NCI-H1092 treated with DMSO at 0.1 percent for 48 hours (cell line): ENCODE results near the gene RIMS4.

Experiments used
- DNase-seq: peaks from one replicate; lab custom pipeline; 2025; lab: John Stamatoyannopoulos, UW

The RIMS4 gene

GRCh38 chr20:44720997-44721784 is 89.2 kb downstream of the RIMS4 start:
- no peak for DNase-seq

DNA sequence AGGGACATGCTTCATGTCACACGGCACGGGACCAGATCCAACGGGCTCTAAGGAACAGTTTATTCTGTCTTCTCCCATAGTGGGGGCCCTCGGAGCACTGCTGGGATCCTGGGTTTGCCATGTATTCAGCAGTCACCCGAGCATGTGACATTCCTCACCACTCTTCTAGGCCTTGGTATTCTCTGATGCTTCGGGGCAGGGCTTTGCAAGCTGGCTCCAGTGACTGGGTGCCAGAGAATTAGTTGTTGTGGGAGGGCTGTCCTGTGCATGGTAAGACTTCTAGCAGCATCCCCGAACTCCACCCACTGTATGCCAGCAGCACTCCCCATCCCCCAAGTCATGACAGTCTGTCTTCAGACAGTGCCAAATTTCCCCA is 89.7 kb downstream of the RIMS4 start:
- DNase-seq: no peak

- DNase-seq: no peak
Observed at GRCh38 chr20:44719841-44720240, 90.5 kb downstream of the RIMS4 start.

DNA sequence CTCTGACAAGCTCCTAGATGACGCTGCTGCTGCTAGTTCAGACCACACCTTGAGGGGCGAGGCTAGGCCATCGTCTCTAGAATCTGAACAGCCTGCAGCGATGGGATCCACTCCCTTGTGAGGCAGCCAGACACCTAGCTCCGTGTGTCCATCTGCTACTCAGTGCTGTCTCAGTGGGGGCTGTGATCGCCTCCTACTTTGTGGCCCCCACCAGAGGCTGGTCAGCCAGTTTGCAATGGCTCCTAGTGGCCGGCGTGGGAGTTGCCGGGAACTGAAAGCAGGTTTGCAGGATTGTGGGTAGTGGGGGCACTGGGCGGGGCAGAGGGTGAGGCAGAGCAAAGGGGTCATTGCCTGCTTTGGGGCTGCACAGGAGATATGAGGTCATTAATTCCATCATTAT is 92.4 kb downstream of the RIMS4 start:
- DNase-seq: no peak

DNA sequence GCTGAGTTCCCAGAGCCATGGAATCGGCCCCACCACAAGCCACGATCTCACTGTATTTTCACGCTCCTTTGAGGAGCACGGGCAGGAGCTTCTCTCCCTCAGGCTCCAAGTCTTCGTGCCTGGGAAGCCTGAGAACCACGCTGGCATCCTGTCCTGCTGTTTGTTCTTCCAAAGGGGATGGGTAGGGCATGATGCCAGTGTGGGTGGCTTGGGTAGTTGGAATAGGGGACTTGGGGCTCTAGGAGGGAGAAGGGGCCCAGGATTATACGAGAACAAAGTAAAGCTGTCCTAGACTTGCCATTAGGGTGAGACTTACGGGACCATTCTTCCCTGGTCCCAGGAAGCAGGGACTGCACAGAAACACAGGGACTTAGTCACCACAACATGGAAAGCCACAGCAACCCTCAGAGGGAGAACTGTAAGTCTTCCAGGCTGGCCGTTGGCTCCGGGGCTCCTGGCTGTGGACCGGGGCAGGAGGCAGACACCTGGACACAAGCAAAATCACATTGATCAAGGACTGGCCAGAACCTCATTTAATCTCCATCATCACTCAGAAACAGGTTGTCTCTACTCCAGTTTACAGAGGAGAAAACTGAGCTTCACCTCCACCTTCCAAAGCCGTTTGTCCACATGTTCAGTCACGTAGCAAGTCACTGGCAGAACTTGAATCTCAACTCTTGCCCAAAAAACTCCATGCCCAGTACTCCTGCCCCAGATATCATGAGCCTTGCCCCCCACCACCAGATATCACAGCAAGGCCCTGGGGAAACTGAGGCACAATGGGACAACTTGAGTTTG is 93.8 kb downstream of the RIMS4 start:
- DNase-seq: no peak

GRCh38 chr20:44715499-44716308 is 94.6 kb downstream of the RIMS4 start:
- no peak for DNase-seq

- DNase-seq: peak; percentile 42
Observed at GRCh38 chr20:44714701-44715498, 95.4 kb downstream of the RIMS4 start, which contains the start of gene CCN5. Gene CCN5, plus strand, starts transcription at chr20:44715369. Its CDS starts 22 bp downstream, at chr20:44715391.

DNA sequence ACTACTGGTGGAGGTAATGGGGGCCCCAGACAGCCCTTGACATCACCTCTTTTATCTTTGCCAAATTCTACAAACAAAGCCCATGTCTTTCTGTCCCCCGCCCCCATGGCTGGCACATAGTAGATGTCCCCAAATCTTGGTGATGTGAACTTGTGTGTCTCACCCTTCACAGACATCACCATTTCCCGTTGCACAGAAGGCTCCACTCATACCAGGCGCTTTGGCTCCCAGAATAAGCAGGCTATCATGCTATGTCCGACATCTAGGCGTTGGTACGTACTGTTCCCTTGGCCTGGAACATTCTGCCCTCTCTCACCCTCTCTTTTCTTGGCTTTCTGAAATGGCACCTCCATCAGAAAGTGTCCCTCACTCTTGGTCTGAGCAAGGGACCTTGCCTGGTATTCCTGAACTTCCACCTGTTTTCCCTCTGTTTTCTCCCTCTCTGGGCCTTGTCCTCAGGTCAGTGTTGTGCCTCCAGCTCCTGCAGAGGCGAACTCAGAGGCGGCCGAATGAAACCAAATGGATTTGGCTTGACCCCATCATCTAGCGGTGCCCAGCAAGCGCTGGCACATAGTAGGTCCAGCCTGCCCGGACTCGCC is 96.1 kb downstream of the RIMS4 start:
- DNase-seq: no peak

DNA sequence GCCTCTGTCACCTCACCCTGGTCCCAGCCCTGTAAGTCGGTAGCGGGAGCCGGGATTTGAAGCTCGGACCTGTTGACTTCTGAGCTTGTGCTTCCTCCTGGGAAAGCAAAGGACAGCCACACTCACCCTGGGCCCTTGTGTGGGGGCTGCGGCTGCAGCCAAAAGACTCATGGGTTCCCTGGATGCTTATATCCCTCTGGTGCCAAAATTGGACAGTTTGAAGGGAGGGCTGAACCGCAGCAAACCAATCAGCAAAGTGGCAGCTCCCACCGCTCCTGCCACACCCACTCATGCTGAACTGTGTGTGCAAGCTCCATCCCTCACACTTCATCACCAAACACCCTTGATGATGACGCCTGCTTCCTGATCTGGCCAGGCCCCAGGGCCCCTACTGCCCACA is 99.1 kb downstream of the RIMS4 start:
- DNase-seq: no peak

- no peak for DNase-seq
Observed at GRCh38 chr20:44709797-44710196, 100.5 kb downstream of the RIMS4 start.

DNA sequence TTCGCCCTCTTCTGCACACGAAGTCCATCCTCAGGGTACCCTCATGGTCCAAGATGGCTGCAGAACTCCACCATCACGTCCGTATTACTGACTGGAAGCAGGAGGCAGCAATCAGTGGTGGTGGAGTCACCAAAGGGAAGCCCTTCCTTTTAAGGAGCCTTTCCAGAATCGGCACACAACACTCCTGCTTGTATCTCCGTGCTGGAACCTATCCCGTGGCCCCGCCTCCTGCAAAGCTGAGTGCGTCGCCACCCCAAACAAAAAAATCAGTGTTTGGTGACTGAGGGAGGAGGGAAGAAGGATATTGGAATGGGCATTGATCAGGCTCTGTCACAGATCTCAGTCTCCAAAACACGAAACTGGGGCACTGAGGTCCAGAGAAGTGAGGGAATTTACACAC is 101.0 kb downstream of the RIMS4 start:
- DNase-seq: no peak

DNA sequence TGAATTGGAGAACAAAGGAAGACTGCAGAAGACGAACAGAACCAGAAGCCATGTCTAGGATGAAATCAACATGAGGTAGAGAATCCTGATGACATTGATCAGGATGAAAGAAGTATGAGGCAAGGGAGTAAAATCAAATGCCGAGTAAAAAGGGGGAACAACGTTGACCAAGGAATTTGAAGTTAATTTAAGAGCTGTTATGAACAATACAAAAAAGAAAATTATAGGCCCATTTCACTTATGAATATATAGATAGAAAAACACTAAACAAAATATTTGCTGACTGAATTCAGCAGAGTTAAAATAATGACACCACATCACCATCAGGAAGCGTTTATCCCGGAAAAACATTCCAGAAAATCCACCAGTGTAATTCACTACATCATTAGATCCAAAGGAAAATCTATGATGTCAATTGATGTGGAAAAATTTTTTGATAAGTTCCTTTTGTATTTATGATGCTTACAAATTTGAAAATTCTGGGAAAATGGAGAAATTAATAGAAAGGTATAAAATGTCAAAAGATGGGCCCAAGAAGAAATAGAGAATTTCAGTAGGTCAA is 103.2 kb downstream of the RIMS4 start:
- no peak for DNase-seq

DNA sequence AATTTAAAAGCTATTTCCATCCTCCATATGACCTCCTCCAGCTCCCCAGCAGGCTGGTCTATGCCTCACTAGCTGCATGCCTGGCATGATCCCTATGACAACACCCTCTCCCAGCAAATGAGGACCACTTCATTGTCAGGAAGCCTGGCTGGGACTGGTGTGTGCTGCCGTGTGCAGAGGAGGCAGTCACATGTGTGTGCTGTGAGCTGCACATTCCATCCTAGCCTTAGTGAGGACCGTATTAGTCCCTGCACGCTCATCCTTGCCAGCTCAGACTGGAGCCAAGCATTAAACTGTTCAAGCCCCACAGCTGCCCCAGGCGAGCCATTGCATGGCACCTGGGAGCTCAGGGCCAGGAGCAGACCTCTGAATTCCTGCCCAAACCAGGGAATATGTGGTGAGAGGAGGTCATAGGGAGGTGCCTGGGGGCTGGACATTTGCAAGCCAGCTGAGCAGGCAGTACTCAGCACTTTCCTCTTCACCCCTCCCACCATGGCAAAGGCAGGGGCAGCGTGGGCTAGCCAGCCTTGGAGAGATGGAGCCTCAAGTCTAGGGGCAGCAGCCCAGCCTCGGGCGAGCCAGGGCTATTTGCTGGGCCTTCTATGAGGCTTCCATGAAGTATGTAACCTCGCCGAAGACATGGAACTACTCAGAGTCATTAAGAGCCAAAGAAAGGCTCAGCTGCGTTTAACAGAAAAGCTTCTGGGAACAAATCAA is 103.9 kb downstream of the RIMS4 start:
- peak; percentile 53 for DNase-seq

GRCh38 chr20:44705364-44706094 is 104.8 kb downstream of the RIMS4 start:
- no peak for DNase-seq

DNA sequence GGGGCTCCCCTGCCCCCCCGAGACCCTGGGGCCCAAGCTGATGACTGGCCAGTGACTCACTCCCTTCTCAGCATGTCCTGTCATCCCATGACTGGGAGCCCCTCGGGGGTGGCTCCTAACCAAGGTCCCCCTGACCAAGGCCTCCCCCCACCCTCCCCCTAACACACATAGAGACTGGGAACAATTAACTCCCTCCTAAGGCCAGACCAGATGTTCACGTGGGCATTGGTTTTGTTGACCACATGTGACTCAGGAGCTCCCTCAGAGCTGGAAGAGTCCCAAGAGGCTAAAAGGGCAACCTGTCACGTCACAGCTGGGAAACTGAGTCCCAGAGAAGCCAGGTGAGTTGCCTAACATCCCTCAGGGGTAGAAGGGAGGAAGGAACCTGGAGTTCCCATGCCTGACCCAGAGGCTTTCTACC is 105.8 kb downstream of the RIMS4 start:
- DNase-seq: no peak

- no peak for DNase-seq
Observed at GRCh38 chr20:44703956-44704488, 106.3 kb downstream of the RIMS4 start.

GRCh38 chr20:44703183-44703925 is 107.0 kb downstream of the RIMS4 start:
- no peak for DNase-seq

DNA sequence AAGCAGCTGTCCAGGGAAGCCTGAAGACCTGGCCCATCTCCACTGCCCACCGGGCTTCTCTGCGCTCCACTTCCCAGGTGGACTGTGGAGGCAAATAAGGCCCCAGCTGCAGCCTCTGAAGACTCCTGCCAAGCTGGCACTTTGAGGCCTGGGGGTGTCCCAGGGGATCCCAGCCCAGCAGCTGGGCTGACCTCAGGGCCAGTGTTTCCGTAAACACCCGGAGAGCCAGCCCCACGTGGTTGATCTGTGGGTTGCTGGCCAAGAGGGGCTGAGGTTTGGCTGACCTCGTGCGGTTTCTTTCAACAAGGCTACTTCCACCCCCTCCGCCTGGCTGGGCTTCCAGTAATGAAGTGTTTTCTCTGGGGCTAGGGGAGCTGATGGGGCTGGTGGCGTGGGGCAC is 107.6 kb downstream of the RIMS4 start:
- peak; percentile 70 for DNase-seq
